Nephron progenitor cell (in vitro differentiated cells): Measurements from ENCODE around the gene FEM1B.

Experiments
- DNase-seq: peaks from one replicate; pipeline ENCODE4 v3.0.0; 2021
- H3K27ac Mint-ChIP-seq: 2 replicates; pipeline ENCODE4 v1.8.0; 2021; ENCODE audit warnings: mild to moderate bottlenecking, moderate library complexity, mixed read lengths
- H3K27me3 Mint-ChIP-seq: 2 replicates; pipeline ENCODE4 v1.8.0; 2021; ENCODE audit warnings: mild to moderate bottlenecking, low read depth, mixed read lengths; ENCODE audit not compliant: poor library complexity
- H3K36me3 Mint-ChIP-seq: 2 replicates; pipeline ENCODE4 v1.8.0; 2021; ENCODE audit warnings: low read depth, mixed read lengths
- H3K4me1 Mint-ChIP-seq: 2 replicates; pipeline ENCODE4 v1.8.0; 2021; ENCODE audit warnings: mixed read lengths
- H3K4me3 Mint-ChIP-seq: 2 replicates; pipeline ENCODE4 v1.8.0; 2021; ENCODE audit warnings: mild to moderate bottlenecking, moderate library complexity, mixed read lengths
- H3K9me3 Mint-ChIP-seq: 2 replicates; pipeline ENCODE4 v1.8.0; 2021; ENCODE audit warnings: mild to moderate bottlenecking, moderate library complexity, mixed read lengths
- CTCF ChIP-seq: fragments of 200-600 bp; sonication (generic); IDR thresholded peaks from 2 replicates; pipeline ENCODE4 v1.5.0; 2021; ENCODE audit warnings: antibody characterized with exemption

The FEM1B gene

GRCh38 chr15:68335655-68336054 is 58.1 kb downstream of the FEM1B start:
- no peaks in the 10 kb centered on the region for H3K9me3 Mint-ChIP-seq
- no peaks in the 10 kb centered on the region for H3K36me3 Mint-ChIP-seq
- no peak overlapping the region for H3K4me3 Mint-ChIP-seq
- H3K27me3 Mint-ChIP-seq: peaks cover 18% of the 10 kb centered on the region
- H3K27ac Mint-ChIP-seq: no peak overlapping the region
- no peak for DNase-seq
- TF ChIP-seq CTCF: no peak
- H3K4me1 Mint-ChIP-seq: peaks cover 48% of the 10 kb centered on the region

GRCh38 chr15:68336516-68336915 is 59.0 kb downstream of the FEM1B start:
- no peaks in the 10 kb centered on the region for H3K9me3 Mint-ChIP-seq
- H3K4me3 Mint-ChIP-seq: no peak overlapping the region
- no peaks in the 10 kb centered on the region for H3K36me3 Mint-ChIP-seq
- peaks cover 48% of the 10 kb centered on the region for H3K4me1 Mint-ChIP-seq
- no peak for DNase-seq
- TF ChIP-seq CTCF: no peak
- no peak overlapping the region for H3K27ac Mint-ChIP-seq
- peaks cover 16% of the 10 kb centered on the region for H3K27me3 Mint-ChIP-seq

- H3K27me3 Mint-ChIP-seq: peaks cover 7% of the 10 kb centered on the region
- peaks cover 54% of the 10 kb centered on the region for H3K4me1 Mint-ChIP-seq
- no peak overlapping the region for H3K4me3 Mint-ChIP-seq
- H3K9me3 Mint-ChIP-seq: no peaks in the 10 kb centered on the region
- peak overlapping the region; percentile 61 for H3K27ac Mint-ChIP-seq
- no peak for TF ChIP-seq CTCF
- no peak for DNase-seq
- no peaks in the 10 kb centered on the region for H3K36me3 Mint-ChIP-seq
Observed at GRCh38 chr15:68337826-68338225, 60.3 kb downstream of the FEM1B start.

- no peaks in the 10 kb centered on the region for H3K9me3 Mint-ChIP-seq
- H3K36me3 Mint-ChIP-seq: no peaks in the 10 kb centered on the region
- H3K4me1 Mint-ChIP-seq: peaks cover 60% of the 10 kb centered on the region
- H3K27me3 Mint-ChIP-seq: peaks cover 14% of the 10 kb centered on the region
- TF ChIP-seq CTCF: no peak
- no peak for DNase-seq
- H3K27ac Mint-ChIP-seq: no peak overlapping the region
- no peak overlapping the region for H3K4me3 Mint-ChIP-seq
Observed at GRCh38 chr15:68339481-68339880, 61.9 kb downstream of the FEM1B start.

GRCh38 chr15:68340726-68341671 is 63.5 kb downstream of the FEM1B start:
- Mint-ChIP-seq H3K36me3 (no peaks in the 10 kb centered on the region), H3K4me3 (no peak overlapping the region), H3K27ac (peak overlapping the region; percentile 93), H3K9me3 (no peaks in the 10 kb centered on the region), H3K4me1 (peaks cover 70% of the 10 kb centered on the region), H3K27me3 (peaks cover 14% of the 10 kb centered on the region)
- peak; percentile 23 for DNase-seq
- no peak for TF ChIP-seq CTCF
